ENCODE results near the gene ENSA. TPM values are rescaled to one million over a fixed set of nuclear protein-coding genes. Genes with fewer than 3 reads are reported as not detected.
"Not testable (repeated sequence)": the region's sequence is repeated elsewhere in the genome, so short reads cannot be mapped to it uniquely, and the experiment has no call there.

The ENSA gene
- total RNA-seq, 6 experiments from 2014 or later: 60.4 to 166 (median 71.2) TPM

- H3K9me3 ChIP-seq: no peaks in the 10 kb centered on the region
- peak overlapping the region; percentile 94 to 96 (median 94) for H3K27ac ChIP-seq
- H3K36me3 ChIP-seq: peaks cover 0 to 36% (median 20%) of the 10 kb centered on the region in 4 donors
- intact Hi-C loops (cut with DNase I): no loop called here
- TF ChIP-seq CTCF (IDR thresholded peaks at IDR 0.05) (no peak), POLR2A (IDR thresholded peaks at IDR 0.05) (no peak)
- H3K4me1 ChIP-seq: peaks cover 0 to 13% (median 6%) of the 10 kb centered on the region in 4 donors
- peak overlapping the region; percentile 55 to 73 (median 71) for H3K4me3 ChIP-seq
- under 1% methylated on average over 9 of the region's 9 CpGs for WGBS (ENCODE audit: insufficient coverage, low coverage, low lambda C conversion rate, missing lambda C conversion rate)
- no peaks in the 10 kb centered on the region for H3K27me3 ChIP-seq
- ATAC-seq (no peak), DNase-seq (no peak)
These were observed 672 bp downstream of the ENSA start for GRCh38 chr1:150628766-150629114.

DNA sequence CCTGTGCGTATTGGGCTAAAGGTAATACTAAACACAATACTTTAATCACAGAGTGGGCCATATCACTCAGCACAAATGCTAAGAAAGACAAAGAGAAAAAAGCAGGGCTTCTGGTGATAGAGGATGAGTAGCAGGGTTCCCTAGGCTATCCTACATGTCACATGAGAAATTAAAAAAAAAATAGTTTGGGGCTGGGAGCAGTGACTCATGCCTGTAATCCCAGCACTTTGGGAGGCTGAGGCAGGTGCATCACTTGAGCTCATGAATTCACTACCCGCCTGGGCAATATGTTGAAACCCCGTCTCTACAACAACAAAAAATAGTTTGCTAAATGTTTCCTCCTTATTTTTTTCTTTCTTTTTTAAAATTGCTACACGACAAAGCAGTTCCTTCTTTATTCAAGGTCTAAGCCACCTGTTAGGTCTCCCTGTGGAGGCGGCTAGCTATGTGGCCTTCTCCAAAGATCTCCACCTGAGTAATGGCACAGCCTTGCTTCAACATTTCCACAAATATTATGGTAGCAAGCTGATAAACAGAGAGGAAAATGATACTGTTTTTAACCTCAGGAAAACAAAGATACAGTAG lies 1.5 kb downstream of the ENSA start:
- intact Hi-C loops (cut with DNase I): no loop called here
- Histone ChIP-seq H3K27ac (peak overlapping the region; percentile 94 to 96 (median 94)), H3K27me3 (no peaks in the 10 kb centered on the region), H3K4me1 (peaks cover 0 to 13% (median 6%) of the 10 kb centered on the region in 4 donors), H3K4me3 (peak overlapping the region; percentile 55 to 73 (median 71)), H3K36me3 (peaks cover 0 to 44% (median 25%) of the 10 kb centered on the region in 4 donors), H3K9me3 (no peaks in the 10 kb centered on the region)
- no peak for DNase-seq
- no peak for ATAC-seq
- TF ChIP-seq CTCF (IDR thresholded peaks at IDR 0.05) (no peak), POLR2A (IDR thresholded peaks at IDR 0.05) (no peak)
- 61% methylated on average over 5 of the region's 5 CpGs for WGBS (ENCODE audit: insufficient coverage, low coverage, low lambda C conversion rate, missing lambda C conversion rate)

DNA sequence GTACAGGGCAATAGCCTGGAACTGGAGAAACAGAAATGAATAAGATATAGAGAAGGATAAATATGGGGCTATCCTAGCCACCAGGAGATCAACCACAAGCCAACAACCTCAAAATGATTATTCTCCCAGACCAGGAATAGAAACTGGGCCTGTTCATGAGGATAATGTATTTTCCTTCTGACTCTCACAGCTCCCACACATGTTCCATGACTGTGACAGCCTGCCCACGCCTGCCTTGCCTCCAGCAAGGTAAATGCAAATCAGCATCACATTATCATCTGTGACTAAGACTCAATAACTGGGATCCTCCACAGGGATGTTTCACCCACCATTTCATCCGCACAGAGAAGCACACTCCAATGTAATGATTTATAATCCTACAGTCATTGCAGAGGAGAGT lies 3.3 kb downstream of the ENSA start:
- no peak overlapping the region for H3K4me3 ChIP-seq
- peaks cover 0 to 49% (median 25%) of the 10 kb centered on the region in 4 donors for H3K36me3 ChIP-seq
- 92% methylated on average over 2 of the region's 2 CpGs for WGBS (ENCODE audit: insufficient coverage, low coverage, low lambda C conversion rate, missing lambda C conversion rate)
- no peaks in the 10 kb centered on the region for H3K9me3 ChIP-seq
- intact Hi-C loops (cut with DNase I): no loop called here
- no peak overlapping the region for H3K27ac ChIP-seq
- no peak for ATAC-seq
- peaks cover 2 to 18% (median 9%) of the 10 kb centered on the region in 4 donors for H3K4me1 ChIP-seq
- TF ChIP-seq CTCF (IDR thresholded peaks at IDR 0.05): no peak
- no peak for TF ChIP-seq POLR2A (IDR thresholded peaks at IDR 0.05)
- no peak for DNase-seq
- H3K27me3 ChIP-seq: no peaks in the 10 kb centered on the region

DNA sequence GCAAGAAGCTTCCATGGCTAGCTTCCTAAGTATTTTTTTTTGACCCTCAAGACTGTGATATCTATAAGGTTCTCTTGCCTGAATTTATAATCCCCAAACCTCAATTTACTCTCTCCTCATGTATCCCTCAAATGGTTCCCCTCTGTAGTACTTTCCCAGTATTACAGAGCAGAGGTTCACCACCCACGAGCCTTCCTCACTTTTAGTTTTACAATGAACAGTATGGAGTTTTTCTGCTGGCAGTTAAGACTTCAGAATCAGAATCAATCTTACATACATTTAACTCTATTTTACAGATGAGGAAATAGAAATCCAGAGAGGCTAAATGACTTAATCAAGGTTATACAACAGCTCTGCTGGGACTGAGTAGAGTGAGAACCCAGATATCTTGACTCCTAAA lies 4.9 kb downstream of the ENSA start:
- intact Hi-C loops (cut with DNase I): loop anchor here in 1 of 2 donors (5.0 kb wide), 1 partner anchor 52 kb away; no protein-coding TSS in a partner anchor
- not testable (repeated sequence) for H3K4me3 ChIP-seq, H3K9me3 ChIP-seq, DNase-seq, ATAC-seq, H3K27me3 ChIP-seq, H3K27ac ChIP-seq
- Histone ChIP-seq H3K4me1 (peaks cover 0 to 32% (median 15%) of the 10 kb centered on the region in 4 donors), H3K36me3 (peaks cover 0 to 52% (median 25%) of the 10 kb centered on the region in 4 donors)
- WGBS (ENCODE audit: insufficient coverage, low coverage, low lambda C conversion rate, missing lambda C conversion rate): 87% methylated on average over 1 of the region's 1 CpG

DNA sequence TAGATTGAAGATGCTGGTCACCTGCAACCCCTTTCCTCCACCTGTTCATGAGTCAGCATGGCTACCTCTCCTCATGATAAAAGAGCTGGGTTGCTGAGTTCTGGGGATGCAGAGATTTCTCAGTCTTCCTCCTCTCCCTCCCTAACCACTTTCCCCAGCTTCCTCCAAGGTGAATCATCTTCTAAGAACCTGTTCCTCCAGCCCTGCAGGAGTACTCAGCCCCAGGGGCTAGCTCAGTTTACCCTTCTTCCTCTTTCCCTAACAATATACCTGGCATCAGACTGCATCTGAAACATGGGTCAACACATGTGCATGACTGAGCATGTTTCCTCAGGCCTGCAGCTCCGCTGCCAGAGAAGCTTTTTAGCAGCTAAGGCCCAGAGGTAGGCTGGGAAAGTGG lies 5.3 kb downstream of the ENSA start:
- H3K9me3 ChIP-seq, H3K4me3 ChIP-seq, H3K27ac ChIP-seq, ATAC-seq, H3K27me3 ChIP-seq, DNase-seq: not testable (repeated sequence)
- H3K36me3 ChIP-seq: peaks cover 0 to 52% (median 25%) of the 10 kb centered on the region in 4 donors
- H3K4me1 ChIP-seq: peaks cover 0 to 36% (median 17%) of the 10 kb centered on the region in 4 donors
- intact Hi-C loops (cut with DNase I): loop anchor here in 1 of 2 donors (5.0 kb wide), 1 partner anchor 52 kb away; no protein-coding TSS in a partner anchor
- 100% methylated on average over 1 of the region's 1 CpG for WGBS (ENCODE audit: insufficient coverage, low coverage, low lambda C conversion rate, missing lambda C conversion rate)

Measured in right lobe of liver (tissue), 6 donors.